GM21825 (cell line): ENCODE data around the gene CD82.
A peak's percentile ranks its signal among the peaks of the same experiment; 100 is the strongest.

Experiments
- ATAC-seq: cut with Tn5 transposase; IDR thresholded peaks from one replicate; pipeline ENCODE4 v1.9.1; 2021; ENCODE audit warnings: mild to moderate bottlenecking, moderate library complexity; ENCODE audit not compliant: unreplicated experiment

The CD82 gene

GRCh38 chr11:44614281-44614775 is 48.9 kb downstream of the CD82 start:
- no peak for ATAC-seq

GRCh38 chr11:44615041-44615755 is 49.7 kb downstream of the CD82 start:
- ATAC-seq, result no peak

- ATAC-seq, result no peak
Measured at GRCh38 chr11:44615913-44616791, 50.7 kb downstream of the CD82 start.

- no peak for ATAC-seq
Measured at GRCh38 chr11:44617671-44618461, 52.4 kb downstream of the CD82 start.

DNA sequence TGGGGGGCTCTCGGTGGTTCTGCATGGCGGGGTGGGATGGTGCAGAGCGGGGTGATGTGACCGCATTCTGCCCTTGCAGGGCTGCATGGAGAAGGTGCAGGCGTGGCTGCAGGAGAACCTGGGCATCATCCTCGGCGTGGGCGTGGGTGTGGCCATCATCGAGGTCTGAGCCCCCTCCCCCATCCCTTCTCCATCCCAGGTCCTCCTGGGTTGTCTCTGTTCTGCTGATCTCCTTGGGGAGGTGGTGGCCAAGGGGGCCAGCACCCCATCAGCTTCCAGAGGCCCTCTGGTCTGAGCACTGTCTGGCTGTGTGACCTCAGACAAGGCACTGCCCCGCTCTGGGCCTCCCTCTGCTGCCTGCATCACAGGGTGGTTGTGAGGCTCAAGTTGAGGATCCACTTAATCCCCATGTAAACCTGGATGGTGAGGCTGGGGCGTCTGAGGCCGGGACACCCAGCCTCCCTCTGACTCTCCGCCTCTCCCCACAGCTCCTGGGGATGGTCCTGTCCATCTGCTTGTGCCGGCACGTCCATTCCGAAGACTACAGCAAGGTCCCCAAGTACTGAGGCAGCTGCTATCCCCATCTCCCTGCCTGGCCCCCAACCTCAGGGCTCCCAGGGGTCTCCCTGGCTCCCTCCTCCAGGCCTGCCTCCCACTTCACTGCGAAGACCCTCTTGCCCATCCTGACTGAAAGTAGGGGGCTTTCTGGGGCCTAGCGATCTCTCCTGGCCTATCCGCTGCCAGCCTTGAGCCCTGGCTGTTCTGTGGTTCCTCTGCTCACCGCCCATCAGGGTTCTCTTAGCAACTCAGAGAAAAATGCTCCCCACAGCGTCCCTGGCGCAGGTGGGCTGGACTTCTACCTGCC is 53.3 kb downstream of the CD82 start:
- no peak for ATAC-seq

- no peak for ATAC-seq
Measured at GRCh38 chr11:44620328-44620725, 54.9 kb downstream of the CD82 start.

- peak; percentile 34 for ATAC-seq
Measured at GRCh38 chr11:44621140-44621681, 55.7 kb downstream of the CD82 start.

DNA sequence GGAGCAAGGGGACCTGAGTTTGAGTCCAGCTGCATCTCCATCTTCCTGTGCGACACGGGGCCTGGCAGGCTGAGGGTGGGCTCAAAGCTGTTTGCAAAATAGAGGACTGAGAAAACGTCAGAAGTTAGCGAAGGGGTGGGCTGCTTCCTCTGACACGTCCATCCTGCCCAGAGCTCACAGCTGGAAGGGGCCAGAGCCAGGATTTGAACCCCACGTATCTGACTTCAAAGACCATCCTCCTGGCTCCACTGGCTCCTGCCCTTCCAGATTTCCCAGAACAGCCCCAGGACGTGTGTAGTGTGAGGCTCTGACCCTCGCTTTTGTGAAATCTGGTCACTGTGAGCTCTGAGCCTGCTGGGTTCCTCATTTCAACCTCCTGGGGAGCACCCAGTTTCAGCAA is 56.3 kb downstream of the CD82 start:
- no peak for ATAC-seq

DNA sequence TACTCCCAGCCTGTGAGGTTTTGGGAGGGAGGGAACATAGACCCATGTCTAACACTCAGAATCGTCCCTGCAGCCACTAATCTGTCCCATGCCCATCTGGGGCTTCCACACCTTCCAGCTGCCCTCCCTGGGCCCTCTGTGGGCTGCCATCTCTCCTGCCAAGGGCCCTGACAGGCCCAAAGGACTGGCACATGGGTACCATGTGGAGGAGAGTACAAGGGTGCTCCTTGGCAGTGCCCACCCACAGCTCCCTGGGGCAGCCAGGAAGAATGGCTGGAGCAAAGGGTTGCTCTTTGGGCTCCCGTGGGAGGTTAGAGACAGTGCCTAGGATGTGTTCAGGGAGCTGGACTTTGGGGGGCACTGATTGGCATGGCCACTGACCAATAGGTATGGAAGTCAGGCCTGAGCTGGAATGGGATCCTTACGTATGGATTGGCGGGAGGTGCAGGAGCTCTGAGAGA is 56.8 kb downstream of the CD82 start:
- ATAC-seq, result no peak

DNA sequence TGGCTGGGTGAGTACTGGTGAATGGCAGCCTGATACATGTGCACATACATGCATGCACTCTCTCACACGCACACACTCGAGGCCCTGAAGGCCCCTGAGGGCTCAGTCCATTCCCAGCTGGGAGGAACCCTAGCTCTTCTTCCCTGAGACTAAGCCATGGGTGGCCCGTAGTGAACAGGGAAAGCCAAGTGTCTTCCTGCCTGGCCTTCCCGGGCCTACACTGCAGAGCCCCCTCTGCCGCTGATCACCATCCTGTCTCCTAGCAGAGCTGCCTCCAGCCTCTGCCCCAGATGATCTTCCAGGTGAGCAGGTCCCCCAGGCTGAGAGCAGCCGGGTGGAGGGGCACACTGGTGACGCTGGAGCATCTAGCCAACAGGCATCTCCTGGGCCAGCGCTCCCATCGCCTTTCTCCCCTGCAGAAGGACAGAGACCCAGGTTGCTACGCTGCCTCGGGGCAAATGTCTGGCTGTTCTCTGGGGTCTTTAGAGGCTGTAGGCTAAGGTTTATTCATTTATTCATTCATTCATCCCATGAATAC is 57.3 kb downstream of the CD82 start:
- ATAC-seq, result no peak

DNA sequence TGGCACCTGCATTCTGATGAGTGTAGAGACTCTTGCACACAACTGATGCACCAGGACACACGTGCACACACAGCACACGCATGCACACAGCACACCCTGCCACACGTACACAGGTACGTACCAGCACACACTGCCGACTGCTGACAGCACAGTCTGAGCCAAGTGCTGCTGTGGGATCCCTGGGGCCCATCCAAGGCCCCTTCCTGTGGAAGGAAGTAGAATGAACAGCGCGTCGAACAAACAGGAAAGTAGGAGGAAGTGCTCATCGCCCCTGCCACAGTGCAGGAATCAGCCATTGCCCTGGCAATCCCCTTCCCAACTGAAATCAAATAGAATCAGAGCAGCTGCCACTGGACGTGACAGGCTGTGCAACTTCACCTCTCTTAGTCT is 57.9 kb downstream of the CD82 start:
- no peak for ATAC-seq

GRCh38 chr11:44623731-44624491 is 58.4 kb downstream of the CD82 start:
- ATAC-seq, result no peak

DNA sequence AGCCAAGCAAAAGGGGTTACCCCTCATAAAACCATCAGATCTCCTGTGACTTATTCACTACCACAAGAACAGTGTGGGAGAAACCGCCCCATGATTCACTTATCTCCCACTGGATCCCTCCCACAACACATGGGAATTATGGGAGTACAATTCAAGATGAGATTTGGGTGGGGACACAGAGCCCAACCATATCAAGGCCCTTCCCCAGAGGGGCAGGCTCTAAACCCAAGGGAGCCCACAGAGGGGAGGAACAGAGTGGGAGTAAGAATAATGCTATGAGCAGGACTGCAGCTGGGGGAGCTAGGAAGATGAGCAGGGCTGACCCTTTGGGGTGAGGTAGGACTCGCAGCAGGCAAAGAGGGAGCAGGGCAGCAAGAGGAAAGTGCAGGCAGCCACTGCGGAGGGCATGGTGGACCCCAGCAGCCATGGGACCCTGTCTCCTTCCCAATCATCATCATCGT is 59.3 kb downstream of the CD82 start:
- no peak for ATAC-seq

DNA sequence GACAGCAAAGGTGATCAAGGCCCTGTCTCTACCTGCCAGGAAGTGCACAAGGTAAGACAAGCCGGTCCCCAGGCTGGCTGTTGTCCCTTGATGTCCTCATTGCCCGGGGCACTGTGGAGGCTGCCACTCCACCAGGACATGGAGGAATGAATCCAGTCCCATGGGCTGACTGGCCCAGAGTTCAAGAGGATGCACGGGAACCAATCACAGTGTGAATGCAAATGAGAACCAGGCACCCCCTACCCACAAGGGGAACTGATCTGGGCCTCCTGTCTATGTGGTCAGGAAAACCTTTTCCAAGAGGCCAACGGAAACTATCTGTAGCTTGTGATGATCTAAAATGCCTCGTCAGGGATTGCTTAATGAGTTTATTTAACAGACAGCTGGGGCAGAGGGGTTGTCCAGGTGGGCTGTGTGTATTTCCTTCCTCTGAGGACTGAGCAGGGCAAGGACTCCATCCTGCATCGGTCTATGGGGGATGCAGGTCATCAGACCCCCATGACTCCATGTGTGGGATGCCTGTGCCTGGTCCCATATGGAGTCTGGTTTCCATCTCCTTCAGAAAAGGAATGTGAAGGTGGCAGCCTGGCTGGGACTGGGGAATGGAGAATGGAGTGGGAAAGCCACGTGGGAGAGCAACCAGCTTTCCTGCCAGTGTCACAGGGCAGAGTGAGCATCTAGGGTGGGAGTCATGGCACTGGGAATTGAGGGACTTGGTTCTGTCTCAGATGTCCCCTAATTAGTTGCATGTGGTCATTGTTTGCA is 60.5 kb downstream of the CD82 start:
- ATAC-seq, result no peak

- ATAC-seq, result no peak
Measured at GRCh38 chr11:44626645-44627044, 61.2 kb downstream of the CD82 start.

- no peak for ATAC-seq
Measured at GRCh38 chr11:44627165-44627789, 61.8 kb downstream of the CD82 start.

DNA sequence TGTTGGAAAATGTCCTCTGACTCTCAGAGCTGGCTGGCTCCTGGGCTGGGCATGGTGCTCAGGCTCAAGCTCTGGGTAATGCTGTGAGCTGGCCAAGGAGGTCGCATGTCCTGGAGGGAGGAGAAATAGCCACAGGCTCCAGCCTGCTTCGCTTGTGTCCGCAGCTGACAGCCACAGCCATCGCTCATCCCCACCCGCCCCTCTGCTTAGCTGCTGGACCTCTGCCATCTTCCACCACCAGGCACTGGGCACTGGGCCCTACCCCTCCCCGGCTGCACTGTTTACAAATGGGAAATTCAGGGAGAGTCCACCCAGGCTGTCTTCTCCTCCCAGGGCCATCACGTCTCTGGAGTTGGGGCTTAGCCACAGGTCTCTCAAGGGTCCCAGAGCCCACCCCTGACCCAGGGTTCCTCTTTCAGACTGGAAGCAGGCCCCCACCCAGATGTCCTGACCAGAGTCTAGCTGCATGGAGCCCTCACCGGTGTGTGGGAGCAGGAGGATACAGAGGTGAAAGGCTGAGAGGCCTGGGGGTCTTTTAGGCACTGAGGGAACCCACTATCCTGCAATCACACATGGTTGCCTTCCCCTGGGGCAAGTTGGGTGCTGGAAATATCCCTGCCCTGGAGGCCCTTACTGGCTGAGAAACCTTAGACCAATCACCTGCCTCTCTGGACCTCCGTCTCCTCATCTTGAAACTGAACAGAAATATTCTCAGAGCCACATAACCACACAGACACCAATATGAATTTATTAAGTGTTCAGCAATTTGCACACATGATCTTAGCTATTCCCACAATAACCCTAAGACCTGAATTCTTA is 62.7 kb downstream of the CD82 start:
- peak; percentile 54 for ATAC-seq
